ENCODE data around the gene APOL1. TPM values are rescaled to one million over a fixed set of nuclear protein-coding genes. Genes with fewer than 3 reads are reported as not detected.

Gene APOL1
- polyA plus RNA-seq, 2 of the 4 experiments (the other 2 are of a cell fraction) = 2.0 to 6.5 TPM

- Histone ChIP-seq H3K4me2 (no peak overlapping the region), H3K4me3 (no peak overlapping the region), H3K27ac (no peak overlapping the region), H3K9me3 (no peaks in the 10 kb centered on the region), H3K4me1 (0 out of 3 replicates have a peak, but pooled peaks cover 2% of the 10 kb centered on the region)
- FAIRE-seq (no peak), DNase-seq (ENCODE audit: low read depth in 1 of 2, low spot score in 1 of 2) (no peak), ATAC-seq (no peak)
- WGBS (ENCODE audit: missing lambda C conversion rate) = 82% methylated on average over 8 of the region's 8 CpGs
- ChIA-PET POLR2A (interaction anchor here (0.7 kb wide), 1 partner anchor 62 kb away, joined by 3 read pairs; no protein-coding TSS in a partner anchor), CTCF (interaction anchor here (0.7 to 1.5 kb wide), 4 partner anchors 41 to 190 kb away, joined by 3 to 4 read pairs (median 4); partner anchors contain the start of gene APOL2)
- no peak for TF ChIP-seq FOSB (CRISPR knock-in tag; IDR thresholded peaks at IDR 0.05)
- no peak for TF ChIP-seq HDAC2 (IDR thresholded peaks at IDR 0.05)
- TF ChIP-seq TP53 (CRISPR knock-in tag; IDR thresholded peaks at IDR 0.05) = no peak
- no peak for TF ChIP-seq BHLHE40 (IDR thresholded peaks at IDR 0.05; ENCODE audit: low read depth, low read length)
- TF ChIP-seq BCL3 (IDR thresholded peaks at IDR 0.05) = no peak
- TF ChIP-seq ZNF302 (CRISPR knock-in tag; IDR thresholded peaks at IDR 0.05) = no peak
- TF ChIP-seq RFX5 (IDR thresholded peaks at IDR 0.05) = no peak
- no peak for TF ChIP-seq ATOH8 (CRISPR knock-in tag; IDR thresholded peaks at IDR 0.05; ENCODE audit: low read depth)
- no peak for TF ChIP-seq TFCP2L1 (CRISPR knock-in tag; IDR thresholded peaks at IDR 0.05)
- no peak for TF ChIP-seq CTCF (IDR thresholded peaks at IDR 0.05)
- no peak for TF ChIP-seq PBX3 (IDR thresholded peaks at IDR 0.05)
- no peak for TF ChIP-seq ZFP36 (IDR thresholded peaks at IDR 0.05; ENCODE audit: borderline replicate concordance, partially characterized antibody)
- TF ChIP-seq SREBF2 (IDR thresholded peaks at IDR 0.05) = no peak
- TF ChIP-seq MAZ (IDR thresholded peaks at IDR 0.05; ENCODE audit: borderline replicate concordance, low read depth, low read length) = no peak
- no peak for TF ChIP-seq ZSCAN20 (CRISPR knock-in tag; IDR thresholded peaks at IDR 0.05)
- TF ChIP-seq CHD2 (IDR thresholded peaks at IDR 0.05; ENCODE audit: low read length, partially characterized antibody) = no peak
- no peak for TF ChIP-seq HOXB13 (CRISPR knock-in tag; IDR thresholded peaks at IDR 0.05; ENCODE audit: low read depth)
- no peak for TF ChIP-seq USF2 (IDR thresholded peaks at IDR 0.05)
- TF ChIP-seq EHF (CRISPR knock-in tag; IDR thresholded peaks at IDR 0.05) = no peak
- TF ChIP-seq EHMT2 (IDR thresholded peaks at IDR 0.05; ENCODE audit: low read depth) = no peak
These were observed 27.4 kb downstream of the APOL1 start for GRCh38 chr22:36280379-36280778.

- H3K27ac ChIP-seq = no peak overlapping the region
- no peak for ATAC-seq
- H3K9me3 ChIP-seq = no peaks in the 10 kb centered on the region
- CTCF ChIA-PET = interaction anchor here (1.5 kb wide), 1 partner anchor 43 kb away, joined by 4 read pairs; the partner anchor contains the start of gene APOL2
- no peak for FAIRE-seq
- 0 out of 3 replicates have a peak, but pooled peaks cover 2% of the 10 kb centered on the region for H3K4me1 ChIP-seq
- no peak overlapping the region for H3K4me3 ChIP-seq
- no peak for DNase-seq (ENCODE audit: low read depth in 1 of 2, low spot score in 1 of 2)
- 89% methylated on average over 14 of the region's 14 CpGs for WGBS (ENCODE audit: missing lambda C conversion rate)
- no peak for TF ChIP-seq CHD2 (IDR thresholded peaks at IDR 0.05; ENCODE audit: low read length, partially characterized antibody)
- TF ChIP-seq SREBF2 (IDR thresholded peaks at IDR 0.05) = no peak
- no peak for TF ChIP-seq GATA3 (IDR thresholded peaks at IDR 0.05; ENCODE audit: borderline replicate concordance)
- TF ChIP-seq FOXS1 (CRISPR knock-in tag; IDR thresholded peaks at IDR 0.05) = no peak
- no peak for TF ChIP-seq FOSL2 (IDR thresholded peaks at IDR 0.05)
- no peak for TF ChIP-seq FOSL2 (CRISPR knock-in tag; IDR thresholded peaks at IDR 0.05)
- no peak for TF ChIP-seq TP53 (CRISPR knock-in tag; IDR thresholded peaks at IDR 0.05)
- TF ChIP-seq PHF8 (IDR thresholded peaks at IDR 0.05; ENCODE audit: borderline replicate concordance, low read depth) = no peak
- TF ChIP-seq BCL3 (IDR thresholded peaks at IDR 0.05) = no peak
- no peak for TF ChIP-seq RNF2 (IDR thresholded peaks at IDR 0.05; ENCODE audit: borderline replicate concordance, low read depth)
- TF ChIP-seq EHMT2 (IDR thresholded peaks at IDR 0.05; ENCODE audit: low read depth) = no peak
- TF ChIP-seq ELK1 (IDR thresholded peaks at IDR 0.05; ENCODE audit: low read depth, low read length) = no peak
- TF ChIP-seq CBX8 (IDR thresholded peaks at IDR 0.05) = no peak
- POLR2A ChIA-PET = no interaction called here
- H3K4me2 ChIP-seq = no peak overlapping the region
These were observed 28.9 kb downstream of the APOL1 start for GRCh38 chr22:36281781-36282327.
